CD4-positive, alpha-beta T cell treated with Interleukin-4 for 1 hour (primary cell): Measurements from ENCODE around the gene NDUFA13.

Source experiments
- DNase-seq, 2 donors: peaks; one replicate each; pipeline ENCODE4 v3.0.0-alpha.2; 2020 to 2022

Gene NDUFA13

DNA sequence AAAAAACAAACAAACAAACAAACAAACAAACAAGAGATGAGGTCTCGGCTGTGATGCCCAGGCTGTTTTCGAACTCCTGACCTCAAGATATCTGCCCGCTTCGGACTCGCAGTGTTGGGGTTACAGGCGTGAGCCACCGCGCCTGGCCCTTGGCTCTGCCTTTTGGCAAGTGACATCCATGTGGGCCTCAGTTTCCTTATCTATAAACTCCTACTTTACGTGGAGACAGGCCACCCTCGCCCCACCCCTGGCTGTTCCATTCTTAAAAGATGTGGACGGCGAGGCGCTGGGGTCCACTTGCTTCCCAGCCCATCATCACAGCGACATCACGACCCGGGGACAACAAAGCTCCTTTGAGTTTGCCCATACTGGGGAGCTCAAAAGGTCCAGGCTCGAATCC, 2.3 kb upstream of the NDUFA13 start:
- no peak for DNase-seq

DNA sequence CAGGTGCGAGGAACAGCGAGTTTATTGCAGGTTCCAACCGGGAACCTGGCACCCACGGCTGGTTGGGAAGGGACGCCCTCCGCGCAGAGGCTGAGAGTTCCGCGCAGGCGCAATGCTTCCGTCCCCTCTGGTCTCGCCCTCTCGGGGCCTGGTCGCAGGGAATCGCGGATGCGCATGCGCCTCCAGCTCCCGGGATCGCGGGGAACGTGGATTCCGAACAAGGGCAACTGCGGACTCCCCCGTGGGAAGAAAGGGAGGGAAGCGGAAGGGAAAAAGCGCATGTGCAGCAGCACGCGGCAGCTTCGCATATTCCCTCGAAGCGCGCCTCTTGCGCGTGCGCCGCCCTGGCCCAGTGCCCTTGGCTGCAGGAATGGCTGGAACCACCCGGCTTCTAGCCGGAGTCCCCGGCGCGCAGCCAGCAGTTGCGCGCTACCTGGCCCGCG, 1.8 kb upstream of the NDUFA13 start:
- DNase-seq, result peak; percentile 14 to 31

- DNase-seq, result no peak
Measured at GRCh38 chr19:19514881-19515641, 964 bp upstream of the NDUFA13 start, which contains the start of gene TSSK6. Gene TSSK6, minus strand, starts transcription at chr19:19515548. Its CDS starts 121 bp downstream, at chr19:19515427.

DNA sequence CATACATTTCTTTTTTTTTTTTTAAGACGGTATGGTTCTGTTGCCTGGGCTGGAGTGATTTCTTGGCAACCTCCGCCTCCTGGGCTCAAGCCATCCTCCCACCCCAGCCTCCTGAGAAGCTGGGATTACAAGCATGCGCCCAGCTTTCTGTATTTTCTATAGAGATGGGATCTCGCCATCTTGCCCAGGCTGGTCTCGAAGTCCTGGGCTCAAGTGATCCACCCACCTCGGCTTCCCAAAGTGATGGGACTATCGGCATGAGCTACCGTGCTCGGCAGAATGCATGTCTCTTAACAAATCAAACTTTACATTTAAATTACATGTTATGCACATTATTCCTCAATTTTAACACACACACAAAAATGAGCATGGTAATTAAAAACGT, 1.2 kb downstream of the NDUFA13 start:
- no peak for DNase-seq

GRCh38 chr19:19520989-19521388, 5.0 kb downstream of the NDUFA13 start:
- no peak for DNase-seq

DNA sequence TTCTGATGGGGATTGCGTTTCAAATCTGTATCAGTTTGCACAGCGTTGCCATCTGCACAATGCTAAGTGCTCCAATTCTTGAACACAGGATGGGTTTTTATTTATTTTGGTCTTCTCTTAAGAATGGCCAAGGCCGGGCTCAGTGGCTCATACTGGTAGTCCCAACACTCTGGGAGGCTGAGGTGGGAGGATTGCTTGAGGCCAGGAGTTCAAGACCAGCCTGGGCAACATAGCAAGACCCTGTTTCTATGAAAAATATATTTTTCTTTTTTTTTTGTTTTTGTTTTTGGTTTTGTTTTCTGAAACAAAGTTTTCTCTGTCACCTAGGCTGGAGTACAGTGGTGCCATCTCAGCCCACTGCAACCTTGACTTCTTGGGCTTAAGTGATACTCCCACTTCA, 7.2 kb downstream of the NDUFA13 start:
- DNase-seq, result no peak

DNA sequence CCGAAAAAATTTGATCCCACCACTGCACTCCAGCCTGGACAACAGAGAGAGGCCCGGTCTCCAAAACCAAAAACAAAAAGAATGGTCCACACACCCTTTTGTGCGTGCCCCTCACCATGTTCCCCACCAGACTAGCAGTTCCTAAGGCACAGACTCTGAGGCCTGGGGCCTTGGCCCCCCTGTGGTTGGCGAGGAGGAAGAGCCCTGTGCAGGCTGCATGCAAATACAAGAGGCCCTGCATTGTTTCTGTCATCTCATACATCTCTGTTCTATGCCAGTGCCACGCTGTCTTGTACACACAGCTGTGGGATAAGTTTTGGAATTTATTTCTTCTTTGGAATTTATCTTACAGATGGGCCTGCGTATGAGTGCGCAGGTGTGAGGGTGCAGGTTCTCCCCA, 8.0 kb downstream of the NDUFA13 start:
- DNase-seq, result no peak

DNA sequence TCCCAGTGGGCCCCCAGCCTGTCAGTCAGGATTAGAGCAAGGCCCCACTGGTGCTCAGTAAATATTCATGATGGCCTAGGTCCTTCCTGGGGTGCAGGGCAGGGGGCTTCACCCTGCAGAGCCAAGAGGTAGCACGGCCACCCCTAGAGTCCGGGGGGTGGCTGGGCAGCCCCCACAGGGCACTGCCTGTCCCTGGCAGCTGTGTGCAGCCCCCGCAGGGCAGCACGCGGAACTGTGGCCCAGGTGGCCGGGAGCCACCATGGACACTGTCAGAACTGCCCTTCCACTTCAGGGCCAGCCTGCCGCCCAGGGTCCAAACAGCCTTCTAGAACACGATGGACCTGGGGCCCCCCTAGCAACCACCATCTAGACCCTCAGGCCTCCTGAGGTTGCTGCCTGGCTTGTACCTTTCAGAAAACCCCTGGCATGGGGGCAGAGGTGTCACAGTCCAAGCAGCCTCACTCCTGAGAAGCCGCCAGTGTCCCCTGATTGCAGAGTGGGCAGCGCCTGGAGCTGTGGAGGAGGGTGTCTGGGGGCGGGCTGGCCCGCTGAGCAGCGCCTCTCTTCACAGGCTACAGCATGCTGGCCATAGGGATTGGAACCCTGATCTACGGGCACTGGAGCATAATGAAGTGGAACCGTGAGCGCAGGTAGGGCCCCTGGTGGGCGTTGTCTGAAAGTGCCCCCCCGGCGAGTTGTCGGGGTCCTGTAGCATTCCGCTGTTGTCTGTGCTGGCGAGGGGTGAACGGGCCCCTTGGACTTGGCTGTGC, 9.8 kb downstream of the NDUFA13 start:
- DNase-seq, result no peak

- no peak for DNase-seq
Measured at GRCh38 chr19:19526581-19527370, 10.8 kb downstream of the NDUFA13 start.

DNA sequence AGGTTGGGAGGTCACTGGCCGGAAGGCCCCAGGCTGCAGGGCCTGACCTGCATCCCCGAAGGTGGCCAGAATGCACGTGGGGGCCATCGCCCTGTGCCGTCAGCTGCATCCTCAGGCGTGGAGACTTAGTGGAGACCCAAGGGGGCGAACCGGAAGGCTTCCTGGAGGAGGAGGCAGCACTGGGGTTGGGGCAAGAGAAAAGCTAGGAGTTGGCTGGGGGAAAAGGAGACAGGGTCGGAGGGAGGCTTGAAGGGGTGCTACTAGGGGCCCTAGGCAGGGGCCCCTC, 11.3 kb downstream of the NDUFA13 start:
- no peak for DNase-seq

DNA sequence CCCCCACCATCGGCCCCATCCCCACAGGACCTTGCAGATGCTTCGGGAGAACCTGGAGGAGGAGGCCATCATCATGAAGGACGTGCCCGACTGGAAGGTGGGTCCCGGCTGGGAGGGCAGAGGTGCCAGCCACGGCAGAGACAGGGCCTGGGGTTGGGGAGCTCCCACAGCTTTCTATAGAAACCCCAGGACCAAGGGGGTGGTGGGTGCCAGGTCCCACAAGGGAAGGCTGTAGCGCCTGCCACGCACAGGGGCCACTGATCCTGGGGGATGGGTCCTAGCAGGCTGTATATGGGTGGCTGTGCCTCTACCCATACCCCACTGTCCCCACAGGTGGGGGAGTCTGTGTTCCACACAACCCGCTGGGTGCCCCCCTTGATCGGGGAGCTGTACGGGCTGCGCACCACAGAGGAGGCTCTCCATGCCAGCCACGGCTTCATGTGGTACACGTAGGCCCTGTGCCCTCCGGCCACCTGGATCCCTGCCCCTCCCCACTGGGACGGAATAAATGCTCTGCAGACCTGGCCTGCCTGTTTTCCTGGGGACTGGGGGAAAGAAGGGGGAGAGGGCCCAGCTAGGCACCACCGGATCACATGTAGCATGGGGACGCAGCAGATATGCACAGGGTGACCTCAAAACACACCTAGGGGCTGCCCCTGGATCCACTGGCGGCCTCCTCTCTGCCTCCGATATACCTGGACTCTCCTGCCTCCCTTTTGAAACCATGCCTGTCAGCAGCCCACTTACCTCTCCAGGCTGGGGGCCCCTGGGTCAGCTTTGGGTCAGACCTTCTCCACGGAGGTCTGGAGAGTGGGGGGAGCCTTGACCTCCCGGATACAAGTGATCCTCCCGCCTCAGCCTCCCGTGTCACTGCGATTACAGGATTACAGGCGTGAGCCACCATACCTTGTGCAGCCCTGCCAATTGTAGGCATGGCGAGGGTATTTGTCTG, 11.9 kb downstream of the NDUFA13 start:
- no peak for DNase-seq

DNA sequence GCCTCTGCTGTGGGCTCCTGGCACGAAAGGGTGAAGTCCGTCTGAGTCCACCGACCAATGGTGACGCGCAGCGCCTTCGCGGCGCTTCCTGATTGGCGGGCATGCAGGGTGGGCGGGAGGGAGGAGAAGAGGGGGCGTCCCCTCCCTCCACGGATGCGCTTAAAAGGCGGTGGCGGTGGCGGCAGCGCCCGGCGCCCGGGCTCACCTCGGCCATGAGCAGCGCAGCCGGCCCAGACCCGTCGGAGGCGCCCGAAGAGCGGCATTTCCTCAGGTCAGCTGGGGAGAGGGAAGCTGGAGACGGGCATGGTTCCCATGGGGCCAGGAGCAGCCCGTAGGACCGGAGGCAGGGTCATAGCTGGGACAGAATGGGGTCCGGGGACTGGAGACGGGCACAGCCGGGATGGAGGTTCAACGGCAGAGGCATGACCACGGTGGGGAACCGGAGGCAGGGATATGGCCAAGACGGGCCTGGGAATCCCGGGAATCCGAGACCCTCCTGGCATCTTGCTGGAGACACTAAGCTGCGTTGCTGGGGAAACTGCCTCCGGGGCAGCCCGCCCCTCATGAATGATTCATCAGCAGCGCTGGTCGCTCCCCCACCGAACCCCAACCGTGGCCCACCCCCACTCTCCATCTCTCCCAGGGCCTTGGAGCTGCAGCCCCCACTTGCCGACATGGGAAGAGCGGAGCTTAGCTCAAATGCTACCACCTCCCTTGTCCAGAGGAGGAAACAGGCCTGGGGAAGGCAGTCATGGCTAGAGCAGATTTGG, 12.9 kb downstream of the NDUFA13 start, which contains the start of gene YJEFN3:
Gene YJEFN3, plus strand, starts transcription at position 191 of the 770 bp plus-strand sequence. Its CDS starts 22 bp downstream, at position 213.
- no peak for DNase-seq

- no peak for DNase-seq
Measured at GRCh38 chr19:19529783-19530422, 13.9 kb downstream of the NDUFA13 start.

DNA sequence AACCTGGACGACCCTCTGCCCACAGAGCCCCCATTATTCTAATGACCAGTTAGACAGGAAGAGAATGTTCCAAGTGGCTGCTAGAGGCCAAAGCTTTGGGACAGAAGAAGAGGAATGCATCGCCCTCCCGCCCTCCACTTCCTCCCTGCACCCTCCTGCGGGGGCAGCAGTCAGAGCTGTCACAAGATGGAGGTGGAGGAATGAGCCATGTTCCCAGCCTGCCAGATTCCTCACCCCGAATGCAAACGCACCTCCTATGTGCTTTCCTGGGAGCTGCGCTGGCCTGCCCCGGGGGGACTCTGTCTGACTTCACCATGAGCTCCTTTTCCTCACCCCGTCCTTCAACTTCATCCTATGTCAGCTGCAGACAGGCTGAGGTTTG, 14.4 kb downstream of the NDUFA13 start:
- DNase-seq, result no peak

DNA sequence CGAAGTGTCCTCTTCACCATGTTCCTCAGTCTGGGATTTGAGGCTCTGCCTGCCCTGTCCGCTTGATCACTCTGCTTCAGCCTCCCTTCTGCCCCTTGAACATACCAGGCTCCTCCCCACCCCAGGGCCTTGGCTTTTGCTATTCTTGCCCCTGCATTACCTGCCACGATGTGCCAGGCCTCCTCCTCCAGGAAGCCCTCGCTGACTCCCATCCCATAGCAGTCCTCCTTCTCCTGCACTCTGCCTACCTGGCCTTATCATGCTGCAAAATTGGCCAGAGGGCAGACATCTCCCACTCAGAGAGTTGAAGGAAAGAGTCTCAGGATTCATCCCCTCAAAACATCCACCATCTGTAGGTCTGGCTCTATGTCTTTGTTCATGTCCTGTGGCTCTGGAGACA, 14.9 kb downstream of the NDUFA13 start:
- no peak for DNase-seq

DNA sequence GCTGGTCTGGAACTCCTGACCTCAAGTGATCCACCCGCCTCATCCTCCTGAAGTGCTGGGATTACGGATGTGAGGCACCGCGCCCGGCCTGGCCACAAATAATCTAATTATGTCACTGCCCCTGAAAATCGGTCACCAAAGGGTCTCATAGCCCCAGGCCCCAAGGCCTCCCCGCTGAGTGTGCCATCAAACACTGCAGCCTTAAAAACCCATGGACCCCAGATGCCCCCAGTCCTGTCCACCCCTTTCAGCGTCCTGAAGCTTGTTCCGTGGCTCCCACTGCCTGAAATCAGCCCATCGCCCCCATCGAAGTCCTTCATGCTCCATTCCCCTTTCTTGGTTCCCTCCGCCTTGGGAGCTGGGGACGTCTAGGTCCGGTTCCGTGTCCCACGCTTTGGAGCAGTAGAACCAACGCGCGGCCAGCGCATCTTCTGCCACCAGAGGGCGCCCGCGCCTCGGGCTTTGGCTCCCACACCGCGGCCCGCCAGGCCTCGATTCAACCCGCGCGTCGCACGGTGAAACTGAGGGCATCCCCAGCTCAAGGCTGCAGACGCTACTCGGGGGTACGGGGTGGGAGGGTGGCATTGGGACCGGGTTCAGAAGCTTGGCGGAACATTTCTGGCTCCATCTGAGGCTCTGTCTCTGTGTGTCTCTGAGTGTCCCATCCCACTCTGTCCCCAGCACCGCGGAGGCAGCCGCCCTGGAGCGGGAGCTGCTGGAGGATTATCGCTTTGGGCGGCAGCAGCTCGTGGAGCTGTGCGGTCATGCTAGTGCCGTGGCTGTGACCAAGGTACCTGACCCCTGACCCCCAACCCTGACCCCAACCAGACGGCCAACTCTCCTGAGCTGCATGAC, 16.2 kb downstream of the NDUFA13 start:
- DNase-seq, result peak; percentile 81 to 85

GRCh38 chr19:19532806-19533701, 17.0 kb downstream of the NDUFA13 start:
- no peak for DNase-seq

DNA sequence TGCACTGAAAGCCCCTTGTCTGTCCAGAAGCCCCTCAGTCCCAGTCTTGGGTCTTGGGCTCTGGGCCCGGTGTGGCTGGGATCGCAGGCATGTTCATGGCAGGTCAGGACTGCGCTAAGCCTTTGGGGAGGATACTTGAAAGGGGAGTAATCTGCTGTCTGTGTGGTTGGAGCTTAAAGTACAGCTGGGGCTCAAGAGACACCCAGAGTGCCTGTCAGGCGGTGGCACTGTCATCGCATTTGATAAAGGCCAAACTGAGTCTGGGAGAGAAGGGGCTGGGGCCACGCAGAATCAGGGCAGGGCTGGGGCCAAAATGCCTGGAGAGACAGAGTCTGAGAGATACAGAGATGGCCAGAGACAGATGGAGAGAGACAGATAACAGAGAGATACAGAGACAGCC, 17.8 kb downstream of the NDUFA13 start:
- no peak for DNase-seq
